T1000 (cell line): ENCODE results near the gene MAPK14.
"Not testable (repeated sequence)": the region's sequence is repeated elsewhere in the genome, so short reads cannot be mapped to it uniquely, and the experiment has no call there.

ENCODE experiments used
- DNase-seq: peaks from one replicate; lab custom pipeline; 2025; ENCODE audit warnings: mixed read lengths; lab: John Stamatoyannopoulos, UW

The MAPK14 gene

DNA sequence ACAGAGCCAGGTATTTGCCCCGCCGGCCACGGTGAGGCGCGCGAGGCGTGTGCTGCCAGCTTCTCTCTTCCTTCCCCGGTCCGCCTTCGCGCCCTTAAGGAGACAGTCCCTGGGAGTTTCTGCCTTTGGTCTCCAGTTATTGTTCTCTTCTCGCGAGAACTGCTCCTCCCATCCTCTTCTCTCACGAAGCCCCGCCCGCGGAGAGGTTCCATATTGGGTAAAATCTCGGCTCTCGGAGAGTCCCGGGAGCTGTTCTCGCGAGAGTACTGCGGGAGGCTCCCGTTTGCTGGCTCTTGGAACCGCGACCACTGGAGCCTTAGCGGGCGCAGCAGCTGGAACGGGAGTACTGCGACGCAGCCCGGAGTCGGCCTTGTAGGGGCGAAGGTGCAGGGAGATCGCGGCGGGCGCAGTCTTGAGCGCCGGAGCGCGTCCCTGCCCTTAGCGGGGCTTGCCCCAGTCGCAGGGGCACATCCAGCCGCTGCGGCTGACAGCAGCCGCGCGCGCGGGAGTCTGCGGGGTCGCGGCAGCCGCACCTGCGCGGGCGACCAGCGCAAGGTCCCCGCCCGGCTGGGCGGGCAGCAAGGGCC lies at the start of gene MAPK14:
MAPK14 (plus strand) TSS at position 308 of the 587 bp plus-strand sequence. CDS start 350 bp downstream, outside the sequence.
- DNase-seq, result peak; percentile 98

DNA sequence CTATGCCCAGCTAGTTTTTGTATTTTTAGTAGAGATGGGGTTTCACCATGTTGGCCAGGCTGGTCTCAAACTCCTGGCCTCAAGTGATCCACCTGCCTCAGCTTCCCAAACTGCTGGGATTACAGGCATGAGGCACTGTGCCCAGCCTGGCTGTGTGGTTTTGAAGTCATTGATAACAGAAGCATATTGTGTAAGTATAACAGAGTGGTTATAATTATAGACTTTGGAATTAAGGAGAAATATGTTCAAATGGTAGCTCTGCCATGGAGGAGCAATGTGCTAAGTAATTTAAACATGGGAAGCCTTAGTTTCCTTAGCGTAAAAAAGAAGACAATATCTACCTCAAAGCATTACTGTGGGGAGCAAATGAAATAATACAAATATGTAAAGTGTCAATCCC lies 47.5 kb upstream of the MAPK14 start:
- not testable (repeated sequence) for DNase-seq

DNA sequence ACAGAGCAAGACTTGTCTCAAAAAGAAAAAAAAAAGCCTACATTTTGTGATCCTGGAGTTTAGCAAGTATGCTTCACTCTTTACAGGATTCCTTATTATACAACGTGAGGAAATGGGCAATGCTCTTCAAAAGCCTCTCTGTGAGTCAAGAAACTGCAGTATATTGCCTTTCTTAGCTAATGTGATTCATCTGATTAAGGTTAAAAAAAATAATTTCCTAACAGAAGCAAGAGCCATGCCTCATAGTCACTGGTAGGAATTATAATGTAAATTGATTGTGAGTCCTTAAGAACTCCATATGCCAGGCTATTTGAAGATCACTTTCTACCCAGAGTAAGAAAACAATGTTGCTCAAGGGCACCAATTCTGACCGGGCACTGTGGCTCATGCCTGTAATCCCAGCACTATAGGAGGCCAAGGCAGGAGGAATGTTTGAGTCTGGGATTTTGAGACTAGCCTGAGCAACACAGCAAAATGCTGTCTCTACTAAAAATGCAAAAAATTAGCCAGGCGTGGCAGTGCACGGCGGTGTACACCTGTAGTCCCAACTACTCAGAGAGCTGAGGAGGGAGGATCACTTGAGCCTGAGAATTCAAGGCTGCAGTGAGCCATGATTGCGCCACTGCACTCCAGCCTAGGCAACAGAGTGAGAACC lies 46.5 kb upstream of the MAPK14 start:
- DNase-seq, result no peak

DNA sequence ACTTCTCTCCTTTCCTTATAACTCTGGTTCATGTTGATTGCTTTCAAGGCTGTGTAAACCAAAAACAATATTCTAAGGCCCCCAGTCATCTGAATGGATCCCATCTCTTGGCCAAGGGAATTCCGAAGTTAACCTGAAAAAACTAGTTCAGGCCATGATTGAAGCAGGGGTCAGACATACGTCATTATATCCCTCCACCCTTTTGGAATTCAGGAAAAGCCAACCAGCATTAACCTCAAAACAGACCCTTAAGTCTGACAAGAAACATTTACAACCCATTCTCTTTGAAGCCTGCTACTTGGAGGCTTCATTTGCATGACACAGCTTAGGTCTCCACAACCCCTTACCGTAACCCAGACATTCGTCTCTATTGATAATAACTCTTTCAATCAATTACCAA lies 42.9 kb upstream of the MAPK14 start:
- DNase-seq, result no peak

DNA sequence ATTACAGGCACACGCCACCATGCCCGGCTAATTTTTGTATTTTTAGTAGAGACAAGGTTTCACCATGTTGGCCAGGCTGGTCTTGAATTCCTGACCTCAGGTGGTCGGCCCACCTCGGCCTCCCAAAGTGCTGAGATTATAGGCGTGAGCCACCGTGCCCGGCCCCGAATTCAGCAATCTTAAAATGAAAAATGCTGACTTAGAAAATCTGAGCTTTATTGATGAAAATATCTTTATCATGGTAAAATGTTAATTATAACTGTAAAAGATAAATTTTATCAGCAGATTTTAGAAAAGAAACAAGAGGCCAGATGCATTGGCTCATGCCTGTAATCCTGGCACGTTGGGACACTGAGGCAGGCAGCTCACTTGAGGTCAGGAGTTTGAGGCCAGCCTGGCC lies 39.6 kb upstream of the MAPK14 start:
- DNase-seq, result not testable (repeated sequence)

DNA sequence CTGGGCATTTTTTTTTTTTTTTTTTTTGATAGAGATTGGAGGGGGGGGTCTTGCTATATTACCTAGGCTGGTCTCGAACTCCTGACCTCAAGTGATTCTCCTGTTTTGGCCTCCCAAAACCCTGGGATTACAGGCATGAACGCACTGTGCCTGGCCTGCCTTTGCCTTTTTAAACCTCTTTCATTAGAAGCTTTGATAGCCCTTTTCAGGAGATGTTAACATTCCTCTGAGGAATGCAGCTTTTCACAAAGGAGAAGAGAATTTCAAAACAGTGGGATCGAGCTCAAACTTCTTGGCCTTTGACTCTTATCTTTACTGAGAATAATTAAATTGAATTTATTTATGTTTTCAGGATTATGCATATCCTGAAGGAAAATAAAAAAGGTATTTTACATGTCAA lies 34.5 kb upstream of the MAPK14 start:
- no peak for DNase-seq

DNA sequence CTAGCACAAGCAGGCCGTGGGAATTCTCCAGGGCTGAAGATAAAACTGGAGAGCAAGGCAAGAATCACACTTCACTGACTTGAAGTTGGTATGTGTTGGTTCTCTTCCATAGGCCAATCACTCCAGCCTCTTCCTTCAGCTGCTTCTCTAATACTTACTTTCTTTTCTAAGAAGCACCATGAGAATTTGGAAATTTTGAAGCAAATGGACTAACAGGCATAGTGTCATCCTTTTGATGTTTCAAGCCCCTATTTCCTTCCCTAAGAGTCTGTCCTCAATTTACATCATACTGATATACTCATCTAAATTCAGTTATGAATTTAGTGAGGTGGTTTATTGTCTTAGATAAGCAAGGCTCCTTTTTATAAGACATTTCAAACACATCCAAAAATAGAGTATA lies 27.2 kb upstream of the MAPK14 start:
- no peak for DNase-seq

DNA sequence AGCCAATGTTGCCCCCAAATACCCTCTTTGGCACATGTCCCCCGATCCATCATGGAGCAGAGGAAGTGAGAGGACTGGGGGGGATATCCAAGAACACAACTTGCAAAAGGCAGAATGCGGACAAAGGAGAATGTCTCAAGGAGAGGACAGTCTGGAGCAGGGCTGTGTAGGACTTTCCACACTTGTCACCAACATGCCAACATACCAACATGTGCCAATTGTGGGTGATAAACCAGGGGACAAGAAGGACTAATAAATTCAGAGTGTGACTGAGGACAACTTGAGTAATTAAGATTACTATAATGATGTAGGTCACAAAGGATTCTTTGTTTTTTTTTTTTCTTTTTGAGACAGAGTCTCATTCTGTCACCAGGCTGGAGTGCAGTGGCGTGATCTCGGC lies 11.9 kb upstream of the MAPK14 start:
- no peak for DNase-seq

DNA sequence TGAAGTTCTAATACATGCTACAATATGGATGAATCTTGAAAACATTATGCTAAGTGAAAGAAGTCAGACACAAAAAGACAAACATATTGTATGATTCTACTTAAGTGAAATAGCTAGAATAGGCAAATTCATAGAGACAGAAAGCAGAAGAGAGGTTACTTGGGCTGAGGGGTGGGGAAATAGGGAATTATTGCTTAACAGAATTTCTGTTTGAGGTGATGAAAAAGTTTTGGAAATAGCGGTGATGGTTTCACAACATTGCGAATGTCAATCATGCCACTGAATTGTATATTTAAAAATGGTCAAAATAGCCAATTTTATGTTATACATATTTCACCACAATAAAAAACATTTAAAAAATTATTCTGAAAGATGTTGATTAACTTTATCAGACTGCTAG lies 9.3 kb upstream of the MAPK14 start:
- no peak for DNase-seq

DNA sequence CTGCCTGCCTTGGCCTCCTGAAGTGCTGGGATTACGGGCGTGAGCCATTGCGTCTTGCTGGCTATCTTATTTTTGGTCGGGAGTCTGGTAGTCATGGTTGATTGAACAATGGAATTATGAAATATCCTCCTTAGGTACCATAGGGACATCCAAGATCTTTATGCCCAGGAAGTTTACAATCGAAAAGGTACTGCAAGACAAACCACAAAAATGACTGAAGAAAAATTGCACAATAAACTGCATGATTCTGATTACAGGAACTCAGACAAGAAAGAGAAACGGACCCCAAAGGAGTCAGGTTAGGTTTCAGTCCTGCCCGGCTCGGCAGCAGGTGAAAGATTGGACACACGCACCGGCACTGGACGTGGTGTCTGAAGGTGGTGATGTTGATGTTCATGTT lies 8.4 kb upstream of the MAPK14 start:
- DNase-seq, result no peak

DNA sequence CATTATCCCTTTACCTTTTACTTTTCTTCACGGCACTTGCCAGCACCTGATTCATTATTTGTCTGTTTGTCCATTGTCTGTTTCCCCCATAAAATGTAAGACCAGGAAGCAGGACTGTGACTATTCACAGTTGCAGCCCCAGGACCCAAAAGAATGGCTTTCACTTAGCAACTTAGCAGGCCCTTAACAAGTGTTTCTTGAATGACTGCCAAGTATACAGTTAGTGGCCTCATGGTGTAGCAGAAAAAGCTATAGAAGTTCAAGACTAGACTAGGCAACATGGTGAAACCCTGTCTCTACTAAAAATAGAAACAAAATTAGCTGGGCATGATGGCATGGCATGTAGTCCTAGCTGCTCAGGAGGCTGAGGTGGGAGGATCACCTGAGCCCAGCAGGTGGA lies 7.5 kb upstream of the MAPK14 start:
- DNase-seq, result no peak

DNA sequence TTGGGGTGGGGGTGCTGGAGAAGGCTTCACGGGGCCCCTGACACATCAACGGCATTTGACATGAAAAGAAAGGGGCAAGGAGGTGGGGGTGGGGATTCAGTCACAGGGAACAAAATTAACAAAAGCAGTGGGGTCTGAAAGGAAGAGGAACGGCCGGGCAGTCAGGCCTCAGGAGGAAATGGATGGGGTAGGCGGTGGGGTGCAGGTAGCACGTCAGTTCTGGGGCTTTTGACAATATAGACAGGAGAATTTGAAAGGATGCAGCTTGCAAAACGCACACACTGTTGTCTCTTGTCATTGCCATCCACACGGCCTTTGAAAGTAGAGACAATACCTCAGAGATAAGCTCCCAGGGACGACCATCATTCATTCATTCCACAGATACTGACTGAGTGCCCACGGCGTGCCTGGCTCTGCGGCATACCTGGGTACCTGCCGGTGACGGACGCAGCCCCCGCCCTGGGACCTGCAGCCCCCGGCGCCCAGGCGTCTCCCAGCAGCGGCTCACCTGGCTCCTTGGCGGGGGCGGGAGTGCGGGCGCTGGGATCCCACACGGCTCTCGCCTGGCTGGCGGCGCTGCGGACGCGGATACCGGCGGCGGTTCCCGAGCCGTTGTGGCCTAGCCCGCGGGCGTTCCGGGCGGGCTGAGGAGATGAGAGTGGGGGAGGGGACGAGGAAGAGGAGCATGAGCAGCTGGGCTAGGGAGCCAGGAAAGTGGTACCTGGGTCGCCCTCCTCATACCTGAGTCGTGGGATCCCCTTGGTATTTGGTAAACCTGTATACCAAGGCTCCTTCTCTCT lies 3.4 kb upstream of the MAPK14 start, which contains the start of gene SLC26A8:
SLC26A8 (minus strand) TSS at position 646 of the 800 bp plus-strand sequence. CDS start 4,934 bp downstream, outside the sequence.
- DNase-seq, result no peak

DNA sequence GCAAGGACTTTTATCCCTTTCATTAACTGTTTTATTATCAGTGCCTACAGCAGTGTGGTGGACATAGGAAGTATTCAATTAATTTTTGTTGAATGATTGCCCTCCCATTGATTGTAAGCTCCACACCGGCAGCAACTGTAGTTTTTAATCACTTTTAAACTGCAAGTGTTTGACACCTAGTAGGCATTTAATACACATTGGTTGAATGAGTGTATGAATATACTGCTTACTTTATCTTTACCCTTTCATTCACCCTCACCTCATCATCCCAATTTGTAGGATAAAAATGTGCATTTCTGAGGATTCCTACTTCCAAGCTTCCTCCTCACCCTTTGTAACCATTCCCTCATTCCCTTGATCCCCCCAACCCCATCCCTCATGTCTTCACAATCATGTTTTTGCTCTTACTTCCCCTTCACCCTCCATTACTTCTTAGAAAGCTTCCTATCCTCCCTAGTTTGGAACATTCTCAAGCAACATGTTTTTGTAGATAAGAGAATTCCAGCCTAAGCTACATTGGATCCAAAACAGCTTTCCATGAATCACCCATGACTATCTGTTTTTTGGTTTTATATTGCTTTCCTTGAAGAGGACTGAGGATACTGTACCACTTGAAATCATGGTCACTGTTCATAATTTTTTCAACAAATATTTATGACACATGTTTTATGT lies 2.2 kb upstream of the MAPK14 start:
- DNase-seq, result no peak

DNA sequence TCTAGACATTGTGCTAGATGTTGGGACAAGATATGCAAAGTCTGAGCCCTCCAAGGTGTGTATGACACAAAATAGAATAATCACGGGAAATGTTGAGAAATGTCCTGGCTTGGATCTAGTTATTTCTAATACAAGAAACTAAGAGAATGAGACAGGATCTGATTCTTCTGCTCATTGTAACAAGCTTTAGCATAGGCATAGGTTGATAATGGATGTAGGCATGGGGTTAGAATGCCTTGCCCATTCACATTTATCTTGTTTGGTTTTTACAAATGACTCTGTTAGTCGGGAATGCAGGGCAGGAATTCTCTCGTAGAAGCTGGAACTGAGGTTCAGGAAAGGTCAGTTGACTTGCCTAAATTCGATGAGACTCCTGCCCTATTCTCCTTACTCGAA lies 1.7 kb upstream of the MAPK14 start:
- DNase-seq, result no peak

DNA sequence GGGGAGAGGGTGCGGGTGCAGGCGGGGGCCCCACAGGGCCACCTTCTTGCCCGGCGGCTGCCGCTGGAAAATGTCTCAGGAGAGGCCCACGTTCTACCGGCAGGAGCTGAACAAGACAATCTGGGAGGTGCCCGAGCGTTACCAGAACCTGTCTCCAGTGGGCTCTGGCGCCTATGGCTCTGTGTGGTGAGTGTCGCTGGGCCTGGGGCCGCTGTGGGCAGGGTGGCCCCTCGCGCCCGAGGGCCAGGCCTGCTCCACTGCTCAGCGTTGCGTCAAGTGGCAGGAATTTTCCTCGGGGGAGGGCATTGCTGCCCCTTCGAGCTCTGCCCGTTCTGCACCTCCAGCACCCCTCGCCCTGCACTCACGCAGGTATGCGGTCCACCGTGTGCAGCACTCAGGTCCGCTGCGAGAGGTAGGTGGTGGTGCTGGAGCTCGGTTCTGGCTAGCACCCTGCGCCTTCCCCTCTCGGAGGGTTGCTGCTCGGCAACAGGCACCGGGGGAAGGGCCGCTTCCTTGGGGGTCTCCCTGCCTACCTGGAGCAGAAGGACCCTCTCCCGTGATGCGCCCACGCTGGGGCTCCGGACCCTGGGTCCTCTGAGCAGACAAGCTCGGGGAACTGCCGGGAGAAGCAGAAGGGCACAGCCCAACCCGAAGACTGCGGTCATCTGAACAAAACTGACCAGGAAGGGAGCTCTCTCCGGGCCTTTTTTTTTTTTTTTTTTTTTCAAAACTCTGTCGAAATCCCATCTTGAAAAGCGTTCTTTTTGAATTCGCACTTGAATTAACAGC lies 674 bp downstream of the MAPK14 start:
- DNase-seq, result no peak

DNA sequence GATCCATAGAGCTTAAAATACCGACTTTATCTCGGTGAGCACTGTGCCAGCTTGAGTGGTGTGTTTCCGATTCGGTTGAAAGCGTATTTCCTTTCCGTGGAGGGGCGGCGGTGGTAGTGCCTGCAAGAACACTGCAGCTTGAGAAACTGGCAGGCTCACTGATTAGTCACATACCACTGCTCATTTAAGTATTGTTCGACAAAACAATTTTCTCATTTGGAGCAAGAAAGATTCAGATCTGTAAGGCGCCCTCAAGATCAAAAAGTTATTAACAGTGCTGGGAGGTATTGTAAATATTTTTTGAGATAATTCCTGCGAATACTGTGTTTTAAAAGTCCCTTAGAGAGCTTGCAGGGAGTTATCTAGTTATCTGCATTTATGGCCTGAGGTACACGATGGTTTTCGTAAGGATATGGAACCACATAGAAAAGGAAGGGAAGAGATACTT lies 1.3 kb downstream of the MAPK14 start:
- peak; percentile 15 for DNase-seq

DNA sequence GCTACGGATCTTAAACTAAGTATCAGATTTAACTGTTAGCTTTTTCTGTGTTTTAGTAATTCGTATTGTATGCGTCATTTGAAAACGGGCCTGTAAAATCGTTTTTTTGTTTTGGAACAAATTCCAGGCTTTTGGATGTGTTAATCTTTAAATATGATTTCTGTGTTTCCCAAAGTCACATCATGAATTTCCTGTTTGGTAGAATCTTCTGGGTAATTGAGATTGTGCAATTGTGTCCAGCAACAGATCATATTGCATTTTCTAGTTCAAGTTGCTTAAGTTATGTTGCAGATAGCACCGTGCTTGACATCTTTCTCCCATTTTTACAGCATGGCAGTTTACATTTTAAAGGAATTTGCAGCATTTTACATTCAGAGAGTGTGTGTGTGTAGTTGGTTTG lies 1.9 kb downstream of the MAPK14 start:
- no peak for DNase-seq

DNA sequence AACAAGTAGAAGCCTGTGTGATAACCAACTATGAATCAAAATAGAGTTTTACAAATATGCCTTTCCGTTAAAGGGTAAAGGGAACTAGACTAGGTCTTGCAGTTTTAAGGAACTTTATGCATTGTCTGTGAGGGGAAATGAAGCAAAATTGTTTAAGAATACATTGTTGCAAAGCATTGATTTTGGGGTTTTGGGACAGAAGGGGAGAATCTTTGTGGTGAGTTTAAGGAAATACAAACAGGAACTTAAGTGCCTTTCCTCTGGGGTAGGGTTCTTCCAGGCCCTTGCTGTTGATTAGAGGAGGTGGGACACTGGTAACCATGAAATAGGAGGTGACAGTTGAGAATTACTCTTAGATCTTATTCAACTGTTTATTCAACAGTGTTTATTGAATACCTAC lies 4.7 kb downstream of the MAPK14 start:
- DNase-seq, result no peak

DNA sequence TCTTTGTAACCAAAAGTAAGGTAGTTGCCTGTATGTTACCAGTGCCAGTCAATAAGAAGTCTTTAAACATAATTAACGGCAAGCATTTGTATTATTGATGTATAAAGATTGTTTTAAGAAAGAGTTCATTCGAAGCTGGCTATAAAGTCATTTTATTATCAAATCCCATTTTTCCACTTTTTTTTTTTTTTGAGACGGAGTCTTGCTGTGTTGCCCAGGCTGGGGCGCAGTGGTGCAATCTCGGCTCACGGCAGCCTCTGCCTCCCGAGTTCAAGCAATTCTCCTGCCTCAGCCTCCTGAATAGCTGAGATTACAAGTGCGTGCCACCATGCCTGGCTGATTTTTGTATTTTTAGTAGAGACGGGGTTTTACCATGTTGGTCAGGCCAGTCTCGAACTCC lies 5.5 kb downstream of the MAPK14 start:
- not testable (repeated sequence) for DNase-seq

DNA sequence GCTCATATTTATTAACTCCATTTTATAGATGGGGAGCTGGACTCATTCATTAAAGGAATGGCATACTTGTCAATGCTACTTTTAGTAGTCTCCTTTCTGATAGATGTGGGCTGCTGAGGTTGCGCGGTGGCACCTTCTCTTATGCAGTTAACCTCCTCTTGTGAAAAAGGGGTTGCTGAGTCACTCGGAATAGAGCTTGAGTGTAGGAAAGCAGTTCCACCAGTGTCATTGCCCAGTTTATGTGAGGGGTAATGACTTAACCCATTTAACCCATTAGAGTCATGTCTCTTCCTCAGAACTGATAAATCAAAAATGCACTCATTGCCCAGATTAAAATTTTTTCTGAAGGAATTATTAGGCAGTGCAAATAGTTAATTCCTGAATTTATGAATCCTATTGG lies 6.3 kb downstream of the MAPK14 start:
- no peak for DNase-seq

DNA sequence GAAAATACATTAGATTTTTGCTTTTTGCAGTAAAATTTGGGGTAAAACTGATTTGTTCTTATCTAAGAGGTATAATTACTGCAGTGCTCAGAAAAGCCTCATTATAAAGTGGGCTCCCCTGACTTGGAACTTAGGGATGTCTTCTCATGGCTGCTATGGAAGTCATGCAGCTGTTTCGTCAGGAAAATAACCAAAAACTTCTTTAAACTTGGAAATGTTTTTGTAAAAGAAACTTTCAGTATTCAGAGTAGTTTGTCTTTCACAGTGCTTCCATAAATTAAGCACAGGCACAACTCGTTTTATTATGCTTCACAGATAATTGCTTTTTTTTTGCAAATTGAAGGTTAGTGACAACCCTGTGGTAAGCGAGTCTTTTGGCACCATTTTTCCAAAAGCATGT lies 6.8 kb downstream of the MAPK14 start:
- no peak for DNase-seq

DNA sequence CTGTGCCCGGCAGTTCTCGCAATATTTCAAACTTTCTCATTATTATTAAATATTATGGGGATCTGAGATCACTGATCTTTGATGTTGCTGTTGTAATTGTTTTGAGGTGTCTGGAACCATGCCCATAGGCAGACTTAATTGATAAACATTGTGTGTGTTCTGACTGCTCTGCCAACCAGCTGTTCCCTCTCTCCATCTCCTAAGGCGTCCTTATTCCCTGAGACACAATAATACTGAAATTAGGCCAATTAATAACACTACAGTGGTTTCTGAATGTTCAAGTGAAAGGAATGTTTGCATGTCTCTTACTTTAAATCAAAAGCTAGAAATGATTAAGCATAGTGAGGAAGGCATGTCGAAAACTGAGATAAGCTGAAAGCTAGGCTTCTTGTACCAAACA lies 7.6 kb downstream of the MAPK14 start:
- DNase-seq, result no peak
